ENCODE data around the gene CLEC16A.

The CLEC16A gene

DNA sequence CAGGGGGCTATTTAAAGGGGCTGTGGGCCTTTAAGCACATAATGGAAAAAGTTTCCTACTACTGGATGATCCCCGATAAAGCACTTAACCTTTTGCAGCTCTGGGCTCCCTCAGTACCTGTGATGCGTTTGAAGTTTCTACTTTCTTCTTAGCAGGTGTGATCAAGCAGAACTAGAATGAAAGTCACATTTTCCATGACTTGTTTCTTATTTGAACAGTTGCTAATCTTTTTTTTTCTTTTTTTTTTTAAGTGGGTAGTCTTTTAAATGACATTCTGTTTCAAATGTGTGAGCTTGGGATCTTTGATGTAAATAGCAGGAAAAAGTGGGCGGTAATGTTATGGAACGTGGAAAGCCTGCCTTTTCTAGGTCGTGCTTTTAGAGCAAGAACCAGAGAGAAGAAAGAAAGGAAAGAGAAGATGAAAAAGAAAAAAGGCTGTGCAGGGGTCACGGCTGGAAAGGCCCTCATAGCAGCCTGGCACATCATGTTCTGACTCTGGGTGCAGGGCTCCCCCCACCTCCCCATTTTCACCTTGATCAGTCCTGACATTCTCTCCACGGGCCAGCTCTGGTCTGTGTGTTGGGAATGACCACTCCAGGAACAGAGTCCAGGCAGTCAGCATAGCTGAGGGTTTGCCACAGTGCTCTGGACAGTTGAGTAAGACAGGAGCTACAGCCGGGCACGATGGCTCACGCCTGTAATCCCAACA, 150.6 kb downstream of the CLEC16A start:
- DNase-seq (ENCODE audit: insufficient read length, low spot score) (no peak), FAIRE-seq (no peak)
- TF ChIP-seq, protein P1, sequence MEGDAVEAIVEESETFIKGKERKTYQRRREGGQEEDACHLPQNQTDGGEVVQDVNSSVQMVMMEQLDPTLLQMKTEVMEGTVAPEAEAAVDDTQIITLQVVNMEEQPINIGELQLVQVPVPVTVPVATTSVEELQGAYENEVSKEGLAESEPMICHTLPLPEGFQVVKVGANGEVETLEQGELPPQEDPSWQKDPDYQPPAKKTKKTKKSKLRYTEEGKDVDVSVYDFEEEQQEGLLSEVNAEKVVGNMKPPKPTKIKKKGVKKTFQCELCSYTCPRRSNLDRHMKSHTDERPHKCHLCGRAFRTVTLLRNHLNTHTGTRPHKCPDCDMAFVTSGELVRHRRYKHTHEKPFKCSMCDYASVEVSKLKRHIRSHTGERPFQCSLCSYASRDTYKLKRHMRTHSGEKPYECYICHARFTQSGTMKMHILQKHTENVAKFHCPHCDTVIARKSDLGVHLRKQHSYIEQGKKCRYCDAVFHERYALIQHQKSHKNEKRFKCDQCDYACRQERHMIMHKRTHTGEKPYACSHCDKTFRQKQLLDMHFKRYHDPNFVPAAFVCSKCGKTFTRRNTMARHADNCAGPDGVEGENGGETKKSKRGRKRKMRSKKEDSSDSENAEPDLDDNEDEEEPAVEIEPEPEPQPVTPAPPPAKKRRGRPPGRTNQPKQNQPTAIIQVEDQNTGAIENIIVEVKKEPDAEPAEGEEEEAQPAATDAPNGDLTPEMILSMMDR (IDR thresholded peaks at IDR 0.05; ENCODE audit: insufficient read depth, missing control alignments): no peak

DNA sequence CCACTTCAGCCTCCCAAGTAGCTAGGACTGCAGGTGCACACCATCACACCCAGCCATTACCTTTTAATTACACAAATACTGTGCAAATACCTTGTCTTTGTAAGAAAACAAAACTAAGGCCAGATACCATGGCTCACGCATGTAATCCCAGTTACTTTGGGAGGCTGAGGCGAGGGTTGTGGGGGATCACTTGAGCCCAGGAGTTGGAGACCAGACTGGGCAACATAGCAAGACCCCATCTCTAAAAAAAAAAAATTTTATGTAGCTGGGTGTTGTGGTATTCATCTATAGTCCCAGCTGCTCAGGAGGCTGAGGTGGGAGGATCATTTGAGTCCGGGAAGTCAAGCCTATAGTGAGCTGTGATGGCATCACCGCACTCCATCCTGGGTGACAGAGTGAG, 151.6 kb downstream of the CLEC16A start:
- DNase-seq (ENCODE audit: insufficient read length, low spot score): no peak
- TF ChIP-seq, protein P1 (IDR thresholded peaks at IDR 0.05; ENCODE audit: insufficient read depth, missing control alignments): no peak
- FAIRE-seq: no peak

DNA sequence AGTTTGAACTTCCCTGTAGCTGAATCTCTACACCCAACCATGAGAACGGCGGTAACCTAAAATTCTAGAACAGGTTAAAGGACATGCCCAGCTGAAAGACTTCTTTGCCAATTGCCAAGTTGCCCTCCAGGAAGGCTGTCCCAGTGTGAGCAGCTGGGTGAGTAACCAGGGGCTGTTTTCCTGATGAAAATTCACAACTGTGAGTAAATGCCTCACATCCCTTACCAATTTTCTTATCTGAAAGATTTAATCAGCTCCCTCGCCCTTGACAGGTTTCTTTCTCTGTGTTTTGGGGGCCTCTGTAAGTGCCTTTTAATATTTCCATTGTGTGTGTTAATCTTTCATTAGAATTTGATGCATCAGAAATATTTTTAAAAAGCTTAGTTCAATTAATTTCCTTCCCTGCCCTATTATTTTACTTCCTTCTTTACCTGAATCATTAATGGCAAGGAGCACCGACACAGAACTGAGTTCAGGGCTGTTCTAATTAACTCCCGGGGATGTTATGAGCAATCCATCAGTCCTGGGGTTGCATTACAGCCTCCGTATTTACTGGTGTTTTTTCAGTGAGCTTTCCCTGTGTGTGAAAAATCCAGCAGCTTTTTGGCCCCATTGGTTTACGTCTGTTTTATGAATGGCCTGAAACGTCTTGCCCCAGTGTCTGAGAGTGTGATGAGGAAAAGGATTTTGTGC, 152.9 kb downstream of the CLEC16A start:
- FAIRE-seq: no peak
- no peak for DNase-seq (ENCODE audit: insufficient read length, low spot score)
- TF ChIP-seq, protein P1 (IDR thresholded peaks at IDR 0.05; ENCODE audit: insufficient read depth, missing control alignments): no peak

DNA sequence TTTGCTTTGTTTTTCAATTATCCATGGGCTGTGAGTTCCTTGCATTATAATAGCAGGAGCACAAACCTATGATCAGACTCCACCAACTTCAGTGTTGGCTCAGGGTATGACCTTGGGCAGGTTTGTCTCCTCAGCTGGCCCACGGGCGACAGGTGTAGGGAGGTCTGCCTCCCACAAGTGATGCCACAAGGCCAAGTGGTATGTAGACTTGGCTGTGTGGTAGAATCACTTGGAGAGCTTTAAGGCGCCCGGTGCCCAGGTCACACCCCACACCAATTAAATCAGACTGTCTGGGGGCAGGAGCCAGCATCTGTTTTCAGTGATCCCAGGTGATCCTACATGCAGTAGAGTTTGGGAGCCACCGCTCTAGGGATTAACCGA, 153.4 kb downstream of the CLEC16A start:
- DNase-seq (ENCODE audit: insufficient read length, low spot score): no peak
- TF ChIP-seq, protein P1 (IDR thresholded peaks at IDR 0.05; ENCODE audit: insufficient read depth, missing control alignments): no peak
- no peak for FAIRE-seq

DNA sequence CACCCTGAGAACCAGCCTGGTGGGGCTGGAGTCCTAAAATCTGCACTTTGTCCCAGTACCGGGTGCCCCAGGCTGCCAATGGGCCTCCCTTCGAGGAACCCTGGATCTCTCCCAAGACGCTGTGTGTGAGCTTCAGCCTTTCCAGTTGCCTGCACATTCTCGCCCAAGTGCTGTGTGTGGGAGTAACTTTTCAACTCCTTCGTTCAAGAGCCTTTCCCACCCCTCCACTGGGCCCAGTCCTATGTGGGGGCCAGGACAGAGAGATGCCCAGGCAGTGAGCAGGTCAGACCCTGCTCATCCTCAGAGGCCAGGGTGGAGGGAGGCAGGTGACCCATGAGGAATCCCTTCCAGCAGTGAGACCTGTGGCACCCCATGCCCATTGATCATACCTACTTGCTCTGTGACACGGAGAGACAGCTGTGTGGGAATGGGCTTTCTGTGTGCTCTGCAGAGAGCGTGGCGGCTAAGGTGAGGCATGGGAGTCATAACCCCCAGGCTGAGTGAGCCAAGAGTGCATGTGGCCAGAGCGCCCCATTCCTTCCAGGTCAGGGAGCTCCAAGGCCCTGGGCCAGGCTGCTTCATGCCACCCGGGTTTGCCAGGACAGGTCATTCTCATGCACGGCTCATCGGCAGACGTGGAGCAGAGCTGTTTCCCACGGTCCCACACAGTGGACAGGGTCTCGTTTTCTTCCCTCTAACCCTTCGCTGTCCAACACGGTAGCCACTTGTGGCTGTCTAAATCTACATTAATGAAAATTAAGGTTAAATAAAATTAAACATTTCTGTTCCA, 154.4 kb downstream of the CLEC16A start:
- TF ChIP-seq, protein P1 (IDR thresholded peaks at IDR 0.05; ENCODE audit: insufficient read depth, missing control alignments): no peak
- FAIRE-seq (no peak), DNase-seq (ENCODE audit: insufficient read length, low spot score) (no peak)

DNA sequence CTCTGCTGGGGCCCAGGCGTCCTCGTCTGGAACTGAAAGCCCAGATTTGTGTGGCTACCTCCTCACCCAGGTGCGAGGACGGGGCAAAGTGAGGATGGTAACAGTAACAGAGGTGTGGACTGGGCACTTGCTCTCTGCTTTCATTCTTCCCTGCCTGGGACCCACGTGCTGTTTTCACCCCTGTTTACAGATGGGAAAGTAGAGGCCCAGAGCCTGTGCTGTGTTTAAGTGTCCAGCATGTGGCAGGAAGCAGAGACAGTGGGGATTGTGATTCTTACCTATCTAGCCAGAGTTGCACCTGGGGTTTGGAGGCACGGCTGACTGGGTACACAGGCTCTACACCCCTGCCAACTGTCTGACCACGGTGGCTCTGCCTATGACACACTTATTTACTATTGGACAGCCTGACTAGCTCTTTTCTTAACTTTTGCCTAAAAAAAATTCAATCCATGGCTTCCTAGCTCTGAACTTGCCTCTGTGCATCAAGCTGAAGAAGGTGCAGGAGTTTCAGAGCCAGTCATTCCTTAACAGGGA, 155.4 kb downstream of the CLEC16A start:
- DNase-seq (ENCODE audit: insufficient read length, low spot score) (no peak), FAIRE-seq (no peak)
- TF ChIP-seq, protein P1 (IDR thresholded peaks at IDR 0.05; ENCODE audit: insufficient read depth, missing control alignments): no peak

Measured in D721Med (cell line).